Amniotic stem cell (primary cell): ENCODE measurements around the gene ZNF778.
"Not testable (repeated sequence)": the region's sequence is repeated elsewhere in the genome, so short reads cannot be mapped to it uniquely, and the experiment has no call there.

ENCODE experiments used
- DNase-seq: peaks from one replicate; lab custom pipeline; 2025; lab: John Stamatoyannopoulos, UW

Gene ZNF778

DNA sequence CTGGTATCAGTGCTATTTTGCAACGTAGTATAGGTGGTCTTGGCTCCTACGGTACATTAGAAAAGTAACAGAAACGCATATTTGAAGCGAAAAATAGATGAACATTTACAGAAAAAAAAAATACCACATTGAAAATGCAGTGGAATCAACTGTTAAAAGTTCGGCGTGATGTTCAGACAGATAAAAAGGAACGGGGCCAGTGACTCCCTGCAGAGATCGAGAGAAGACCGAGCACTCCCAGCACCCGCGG is 440 bp upstream of the ZNF778 start:
- no peak for DNase-seq

- DNase-seq: no peak
Measured at GRCh38 chr16:89219365-89219764, 1.9 kb downstream of the ZNF778 start.

DNA sequence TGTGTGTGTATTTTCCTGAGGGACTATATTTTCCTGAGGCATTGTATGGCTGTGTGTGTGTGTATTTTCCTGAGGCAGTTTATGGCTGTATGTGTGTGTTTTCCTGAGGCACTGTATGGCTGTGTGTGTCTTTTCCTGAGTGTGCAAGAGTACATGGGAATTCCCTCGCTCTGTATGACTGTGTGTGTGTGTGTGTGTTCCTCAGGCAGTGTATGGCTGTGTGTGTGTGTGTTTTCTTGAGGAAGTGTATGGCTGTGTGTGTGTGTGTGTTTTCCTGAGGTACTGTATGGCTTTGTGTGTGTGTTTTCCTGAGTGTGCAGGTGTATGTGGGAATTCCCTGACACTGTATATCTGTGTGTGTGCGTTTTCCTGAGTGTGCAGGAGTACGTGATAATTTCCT is 4.1 kb downstream of the ZNF778 start:
- no peak for DNase-seq

DNA sequence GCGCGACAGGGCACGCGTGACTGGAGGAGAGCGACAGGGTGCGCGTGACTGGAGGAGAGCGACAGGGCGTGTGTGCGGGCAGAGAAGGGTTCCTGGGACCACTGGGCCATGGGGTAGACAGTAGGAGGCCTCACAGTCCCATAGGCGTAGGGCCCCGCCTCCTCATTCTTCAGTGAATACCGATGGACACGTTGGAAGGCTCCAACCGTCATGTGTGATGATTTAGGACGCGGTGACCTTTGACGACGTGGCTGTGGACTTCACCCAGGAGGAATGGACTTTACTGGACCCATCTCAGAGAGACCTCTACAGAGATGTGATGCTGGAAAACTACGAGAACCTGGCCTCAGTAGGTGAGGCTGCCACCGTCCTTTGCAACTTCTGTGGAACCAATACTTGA is 5.4 kb downstream of the ZNF778 start:
- no peak for DNase-seq

GRCh38 chr16:89224665-89225064 is 7.2 kb downstream of the ZNF778 start:
- DNase-seq: no peak

GRCh38 chr16:89230255-89230654 is 12.8 kb downstream of the ZNF778 start:
- DNase-seq: no peak

DNA sequence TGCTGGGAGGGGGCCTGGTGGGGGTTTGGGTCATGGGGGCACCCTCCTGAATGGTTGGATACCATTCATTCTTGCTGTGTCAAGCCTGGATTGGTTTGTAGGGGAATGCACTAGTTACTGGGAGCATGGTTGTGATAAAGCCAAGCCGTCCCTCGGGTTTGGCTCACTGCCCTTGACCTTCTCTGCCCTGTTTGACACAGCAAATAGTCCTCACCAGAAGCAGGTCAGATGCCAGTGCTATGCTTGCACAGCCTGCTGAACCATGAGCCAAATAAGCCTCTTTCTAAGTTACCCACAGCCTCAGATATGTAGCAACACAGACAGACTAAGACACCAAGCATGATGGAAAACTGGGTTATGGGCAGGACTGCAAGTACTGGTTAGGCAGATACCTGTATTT is 14.6 kb downstream of the ZNF778 start:
- DNase-seq: no peak

DNA sequence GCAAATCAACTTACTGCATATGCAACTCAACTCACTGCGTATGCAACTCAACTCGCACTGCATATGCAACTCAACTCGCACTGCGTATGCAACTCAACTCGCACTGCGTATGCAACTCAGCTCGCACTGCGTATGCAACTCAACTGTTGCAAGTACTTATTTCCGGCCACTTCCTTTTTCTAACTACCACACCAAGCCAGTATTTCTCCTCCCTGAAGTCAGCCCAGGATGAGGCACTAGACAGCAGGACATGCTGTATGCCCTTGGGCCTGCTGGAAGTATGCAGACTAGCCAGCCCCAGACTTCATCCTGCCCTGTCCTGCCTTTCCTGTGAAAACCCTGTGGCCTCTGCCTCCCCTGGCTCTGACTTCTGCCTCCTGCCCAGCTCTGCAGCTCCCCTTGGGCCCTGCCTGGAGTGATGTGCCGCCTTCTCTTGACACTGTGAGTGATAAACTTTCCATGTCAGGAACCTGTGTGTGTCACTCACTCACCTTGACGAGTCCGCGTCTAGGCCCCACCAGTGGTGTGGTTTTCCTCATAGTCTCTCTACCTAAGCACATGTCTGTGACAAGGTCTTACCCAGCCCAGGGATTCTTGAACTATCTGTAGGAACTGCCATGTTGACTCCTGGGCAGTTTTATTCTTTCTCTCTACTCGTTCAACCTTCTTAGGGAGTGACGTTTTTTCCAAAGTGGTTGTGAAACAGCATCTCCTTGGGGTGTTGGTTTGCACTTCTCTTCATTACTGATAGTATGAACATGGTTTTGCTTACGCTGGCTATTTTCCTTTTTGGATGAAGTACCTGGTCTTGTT is 16.4 kb downstream of the ZNF778 start:
- DNase-seq: no peak

DNA sequence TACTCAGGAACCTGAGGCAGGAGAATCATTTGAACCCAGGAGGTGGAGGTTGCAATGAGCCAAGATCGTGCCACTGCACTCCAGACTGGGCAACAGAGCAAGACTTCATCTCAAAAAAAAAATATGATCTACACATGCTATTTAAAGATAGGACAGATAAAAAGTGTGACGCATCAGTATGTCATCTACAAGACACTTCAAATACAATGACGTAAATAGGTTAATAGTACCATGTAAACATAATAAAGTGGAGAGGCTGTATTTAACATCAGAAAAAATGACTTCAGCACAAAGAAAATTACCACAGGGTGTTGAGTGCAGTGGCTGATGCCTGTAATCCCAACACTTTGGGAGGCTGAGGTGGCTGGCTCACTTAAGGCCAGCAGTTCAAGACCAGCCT is 20.2 kb downstream of the ZNF778 start:
- no peak for DNase-seq

DNA sequence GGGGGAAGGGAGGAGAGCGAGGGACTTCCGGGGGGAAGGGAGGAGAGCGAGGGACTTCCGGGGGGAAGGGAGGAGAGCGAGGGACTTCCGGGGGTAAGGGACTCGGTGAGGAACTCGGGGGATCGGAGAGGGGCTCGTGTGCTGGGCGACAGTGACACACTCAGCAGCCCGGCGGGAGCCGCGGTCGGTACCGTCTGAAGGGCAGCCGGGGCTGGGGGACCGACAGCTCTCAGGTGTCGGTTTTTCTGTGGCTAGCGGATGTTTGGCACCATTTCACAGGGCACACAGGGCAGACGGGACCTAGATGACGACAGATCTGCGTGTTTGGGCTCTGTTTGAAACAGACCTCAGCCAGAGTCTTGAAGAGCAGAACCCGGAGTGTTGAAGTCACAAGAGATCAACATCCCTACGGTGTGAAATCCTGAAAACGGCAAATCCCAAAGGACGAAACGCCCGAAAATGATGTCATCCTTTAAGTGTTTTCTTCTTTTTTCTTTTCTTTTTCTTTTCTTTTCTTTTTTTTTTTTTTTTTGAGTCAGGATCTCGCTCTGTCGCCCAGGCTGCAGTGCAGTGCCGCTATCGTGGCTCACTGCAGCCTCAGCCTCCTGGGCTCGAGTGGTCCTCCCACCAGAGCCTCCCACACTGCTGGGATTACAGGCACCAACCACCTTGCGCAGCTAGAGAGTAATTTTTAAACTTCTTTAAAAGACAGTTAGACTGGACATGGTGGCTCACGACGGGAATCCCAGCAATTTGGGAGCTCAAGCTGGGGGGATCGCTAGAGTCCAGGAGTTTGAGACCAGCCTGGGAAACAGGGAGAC is 23.9 kb downstream of the ZNF778 start:
- peak; percentile 78 for DNase-seq

- no peak for DNase-seq
Measured at GRCh38 chr16:89242795-89243200, 25.3 kb downstream of the ZNF778 start.

GRCh38 chr16:89243664-89244063 is 26.2 kb downstream of the ZNF778 start:
- no peak for DNase-seq

DNA sequence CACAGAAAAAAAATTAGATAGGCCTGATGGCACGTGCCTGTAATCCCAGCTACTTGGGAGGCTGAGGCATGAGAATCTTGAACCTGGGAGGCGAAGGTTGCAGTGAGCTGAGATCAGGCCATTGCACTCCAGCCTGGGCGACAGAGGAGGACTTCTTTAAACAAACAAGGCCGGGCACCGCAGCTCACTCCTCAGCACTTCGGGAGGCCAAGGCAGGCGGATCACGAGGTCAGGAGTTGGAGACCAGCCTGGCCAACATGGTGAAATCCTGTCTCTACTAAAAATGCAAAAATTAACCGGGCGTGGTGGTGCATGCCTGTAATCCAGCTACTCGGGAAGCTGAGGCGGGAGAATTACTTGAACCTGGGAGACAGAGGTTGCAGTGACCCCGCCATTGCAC is 26.8 kb downstream of the ZNF778 start:
- not testable (repeated sequence) for DNase-seq

DNA sequence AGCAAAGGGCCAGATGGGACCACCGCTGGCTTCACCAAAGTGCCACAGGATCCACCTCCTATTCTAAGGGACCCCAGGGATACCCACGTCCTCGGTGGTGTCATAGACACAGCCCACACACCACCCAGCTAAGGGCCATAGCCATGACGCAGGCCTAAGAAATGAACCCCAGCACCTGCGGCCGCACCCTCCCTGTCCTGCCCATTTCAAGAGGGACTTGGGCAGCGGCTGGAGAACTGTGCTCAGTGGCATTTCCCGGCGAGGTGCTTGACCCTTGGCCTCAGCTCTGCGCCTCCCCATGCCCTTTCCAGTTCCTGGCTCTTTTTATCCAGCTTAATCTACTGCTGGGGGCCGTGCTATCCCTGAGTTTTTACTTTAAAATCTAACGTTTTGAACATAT is 27.3 kb downstream of the ZNF778 start:
- DNase-seq: no peak

- no peak for DNase-seq
Measured at GRCh38 chr16:89246383-89246902, 28.9 kb downstream of the ZNF778 start.

- DNase-seq: peak; percentile 88
Measured at GRCh38 chr16:89246903-89247733, 29.6 kb downstream of the ZNF778 start.

- DNase-seq: not testable (repeated sequence)
Measured at GRCh38 chr16:89247734-89248075, 30.2 kb downstream of the ZNF778 start.

DNA sequence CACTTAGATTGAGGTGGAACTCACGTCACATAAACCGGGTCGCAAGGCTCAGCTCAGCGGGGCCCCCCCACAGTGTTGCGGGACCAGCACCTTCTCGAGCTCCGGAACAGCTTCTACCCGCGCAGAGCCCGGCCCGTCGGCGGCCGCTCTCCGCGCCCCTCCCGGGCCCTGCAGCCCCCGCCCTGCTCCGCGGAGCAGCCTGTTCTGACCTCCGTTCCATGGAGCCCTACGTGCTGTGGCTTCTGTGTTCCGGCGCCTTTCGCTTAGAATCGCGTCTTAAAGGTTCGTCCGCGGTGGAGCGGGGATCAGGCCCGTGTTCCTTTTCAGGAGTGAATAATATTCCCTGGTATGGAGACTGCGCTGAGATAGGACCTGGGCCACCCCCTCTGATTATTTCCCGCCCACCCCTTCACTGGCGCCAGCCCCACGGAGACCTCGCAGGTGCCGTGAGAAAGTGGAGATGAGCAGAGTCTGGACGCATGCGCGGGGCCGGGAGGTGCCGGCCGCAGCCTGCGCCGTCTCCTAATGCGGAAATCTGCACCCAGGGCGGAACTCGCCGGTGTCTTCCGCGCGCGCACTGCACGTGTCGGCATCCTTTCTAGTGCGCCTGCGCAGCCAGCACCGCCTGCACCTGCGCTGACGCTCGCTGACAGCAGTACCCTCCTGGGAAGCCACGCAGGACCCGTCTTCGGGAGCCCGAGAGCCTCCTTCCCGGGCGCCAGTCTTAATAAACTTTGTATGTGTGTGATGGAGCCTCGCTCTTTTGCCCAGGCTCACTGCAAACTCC is 30.9 kb downstream of the ZNF778 start:
- DNase-seq: no peak

DNA sequence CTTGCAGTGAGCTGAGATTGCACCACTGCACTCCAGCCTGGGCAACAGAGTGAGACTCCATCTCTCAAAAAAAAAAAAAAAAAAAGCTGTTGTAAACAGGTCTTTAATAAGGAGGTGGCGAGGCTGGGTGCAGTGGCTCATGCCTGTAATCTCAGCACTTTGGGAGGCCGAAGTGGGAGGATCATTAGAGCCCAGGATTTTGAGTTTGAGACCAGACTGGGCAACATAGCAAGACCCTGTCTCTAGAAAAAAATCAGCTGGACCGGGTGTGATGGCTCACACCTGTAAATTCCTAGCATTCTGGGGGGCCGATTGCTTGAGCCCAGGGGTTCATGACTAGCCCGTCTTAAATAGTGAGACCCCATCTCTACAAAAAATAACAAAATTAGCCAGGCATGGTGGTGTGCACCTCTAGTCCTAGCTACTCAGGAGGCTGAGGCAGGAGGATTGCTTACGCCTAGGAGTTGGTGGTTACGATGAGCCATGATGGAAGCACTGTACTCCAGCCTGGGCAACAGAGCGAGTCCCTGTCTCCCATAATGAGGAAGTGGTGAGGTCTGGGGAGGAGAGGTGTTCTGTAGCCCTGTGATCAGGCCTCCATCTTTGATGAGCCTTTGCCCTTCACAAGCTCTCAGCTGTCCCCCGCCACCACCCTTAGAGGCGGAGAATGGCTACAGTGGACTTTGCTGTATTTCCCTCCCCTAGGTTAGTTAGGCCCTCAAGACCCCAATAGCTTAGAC is 36.2 kb downstream of the ZNF778 start:
- no peak for DNase-seq

GRCh38 chr16:89256651-89257254 is 39.2 kb downstream of the ZNF778 start:
- DNase-seq: peak; percentile 58

DNA sequence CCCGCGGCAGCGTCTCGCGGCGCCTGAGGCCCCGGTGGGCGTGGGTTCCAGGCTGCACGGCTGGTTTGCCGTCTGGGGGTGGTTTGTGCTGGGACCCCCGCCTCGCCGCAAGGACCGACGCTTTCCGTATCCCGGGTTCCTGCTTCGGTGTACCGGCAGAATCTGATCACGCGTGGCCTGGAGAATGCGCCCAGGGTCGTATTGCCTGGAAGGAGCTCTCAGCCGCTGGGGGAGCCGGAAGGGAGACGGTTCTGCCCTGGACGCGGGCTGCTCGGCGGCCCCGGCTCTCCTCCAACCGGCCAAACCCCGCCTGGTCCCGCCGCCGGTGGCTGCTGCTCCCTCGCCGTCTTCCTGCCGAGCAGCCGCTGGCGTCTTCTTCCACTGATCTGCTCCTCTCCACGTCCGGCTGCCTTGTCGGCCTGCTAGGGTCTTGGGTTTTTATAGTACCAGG is 39.8 kb downstream of the ZNF778 start:
- no peak for DNase-seq
